HepG2 (cell line): ENCODE results near the gene ZNF48. TPM values are rescaled to one million over a fixed set of nuclear protein-coding genes. Genes with fewer than 3 reads are reported as not detected.
A peak's percentile ranks its signal among the peaks of the same experiment; 100 is the strongest.

Experiments used
- BHLHE40 ChIP-seq: IDR thresholded peaks from 2 replicates; pipeline ENCODE4 v1.6.1; 2011; ENCODE audit warnings: low read length, improper control_type of control experiment
- EZH2 ChIP-seq: conservative IDR thresholded peaks from 2 replicates; pipeline ENCODE4 v1.6.1; 2012; ENCODE audit warnings: mild to moderate bottlenecking, low read depth, low read length, moderate library complexity
- NCOA2 ChIP-seq: sonication (generic); formaldehyde crosslinking; IDR thresholded peaks from 2 replicates; pipeline ENCODE4 v1.8.0; 2022; ENCODE audit warnings: inconsistent platforms
- POGZ ChIP-seq: sonication (generic); formaldehyde crosslinking; IDR thresholded peaks from 2 replicates; pipeline ENCODE4 v1.4.0; 2020; ENCODE audit warnings: mild to moderate bottlenecking, missing genetic modification reagents
- ZNF24 ChIP-seq: fragments of 450-650 bp; IDR thresholded peaks from 2 replicates; pipeline ENCODE4 v1.6.1; 2017; ENCODE audit warnings: antibody characterized with exemption, mild to moderate bottlenecking
- ZNF530 ChIP-seq: sonication (generic); formaldehyde crosslinking; IDR thresholded peaks from 2 replicates; pipeline ENCODE4 v1.5.0; 2020; ENCODE audit warnings: low read depth, mild to moderate bottlenecking, missing genetic modification reagents
- polyA plus RNA-seq, 8 experiments: library from polyadenylated mRNA; depleted of rRNA in 3 of 8; stranded (reverse) in 7 of 8; unstranded in 1 of 8; fragments of >200 nt; fragmentation: Illumina TruSeq in 4 of 8; extraction: Trizol in 4 of 8; gene quantifications; 2 replicates each; pipeline versions ENCODE4 v1.2.1 to v1.2.3, GENCODE V29; 2011 to 2016; ENCODE audit warnings: low read depth in 4 of 8, missing spikeins in 1 of 8, mixed read lengths in 1 of 8; ENCODE audit not compliant: insufficient read depth in 1 of 8
- total RNA-seq, 5 experiments: library from RNA; depleted of rRNA; stranded (reverse); fragments of >200 nt; fragmentation: Illumina TruSeq; extraction: Trizol; gene quantifications; 2 replicates each; pipeline ENCODE4 v1.2.3, GENCODE V29; 2016; ENCODE audit warnings: low read depth in 1 of 5
- TF ChIP-seq, protein P1 (sequence below): sonication (generic); formaldehyde crosslinking; IDR thresholded peaks from 2 replicates; pipeline ENCODE4 v1.5.1; 2020; ENCODE audit warnings: missing genetic modification reagents, mild to moderate bottlenecking, borderline replicate concordance
- TF ChIP-seq, protein P2 (sequence below): sonication (generic); formaldehyde crosslinking; IDR thresholded peaks from 2 replicates; pipeline ENCODE4 v1.4.0; 2020; ENCODE audit warnings: missing genetic modification reagents, mild to moderate bottlenecking, borderline replicate concordance
- TF ChIP-seq, protein P3 (sequence below): sonication (generic); formaldehyde crosslinking; IDR thresholded peaks from 2 replicates; pipeline ENCODE4 v1.4.0; 2020; ENCODE audit warnings: missing genetic modification reagents, borderline replicate concordance
- TF ChIP-seq, protein P4 (sequence below): sonication (generic); formaldehyde crosslinking; IDR thresholded peaks from 2 replicates; pipeline ENCODE4 v1.5.1; 2020; ENCODE audit warnings: mild to moderate bottlenecking, missing genetic modification reagents, borderline replicate concordance
- TF ChIP-seq, protein P5 (sequence below): conservative IDR thresholded peaks from 2 replicates; pipeline ENCODE4 v1.6.1; 2018; ENCODE audit warnings: missing genetic modification reagents
- TF ChIP-seq, protein P6 (sequence below): sonication (generic); formaldehyde crosslinking; IDR thresholded peaks from 2 replicates; pipeline ENCODE4 v1.8.0; 2022; ENCODE audit warnings: missing genetic modification reagents, mild to moderate bottlenecking, inconsistent platforms, borderline replicate concordance

ZNF48 gene
- total and polyA plus RNA-seq, 2 of the 13 experiments (the other 11 are each of a cell fraction or from before 2014, with no cell fraction given) = 9.9 to 12.3 TPM

DNA sequence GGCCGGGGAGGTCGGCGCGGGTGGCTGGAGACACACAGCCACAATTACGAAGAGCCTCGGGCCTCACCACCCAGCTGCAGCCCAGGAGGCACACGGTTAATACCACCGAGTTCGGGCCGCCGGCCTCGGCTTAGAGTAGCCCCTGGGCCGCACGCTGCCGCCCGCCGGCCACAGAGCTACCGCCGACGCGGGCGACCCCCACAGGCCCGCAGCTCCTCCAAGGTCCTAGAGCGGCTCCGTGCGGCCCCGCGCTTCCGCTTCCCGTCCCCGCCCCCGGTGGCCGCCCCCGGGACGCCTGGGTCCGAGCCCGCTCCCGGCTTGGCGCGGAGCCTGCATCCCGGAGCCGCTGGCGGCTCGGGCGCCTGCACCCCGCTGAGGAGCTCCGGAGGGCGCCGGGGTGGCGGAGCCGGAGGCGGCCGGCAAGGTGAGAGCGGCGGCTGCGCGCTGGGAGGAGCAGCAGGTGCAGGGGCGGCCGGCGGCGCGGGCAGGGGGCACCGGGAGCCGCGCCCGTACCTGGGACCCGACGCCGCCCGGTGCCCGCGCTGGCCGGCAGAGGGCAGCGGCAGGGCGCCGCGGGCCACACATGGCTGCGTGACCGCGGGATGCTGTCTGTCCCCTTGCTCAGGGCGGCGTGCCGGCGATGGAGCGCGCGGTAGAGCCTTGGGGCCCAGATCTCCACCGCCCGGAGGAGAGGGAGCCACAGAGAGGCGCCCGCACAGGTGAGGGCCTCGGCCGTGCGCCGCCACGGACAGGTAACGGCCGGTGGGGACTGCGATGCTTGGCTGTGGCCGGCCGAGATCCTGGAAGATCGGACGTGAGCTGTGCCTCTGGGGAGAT lies at the start of gene ZNF48 (continued):
- TF ChIP-seq, protein P1, sequence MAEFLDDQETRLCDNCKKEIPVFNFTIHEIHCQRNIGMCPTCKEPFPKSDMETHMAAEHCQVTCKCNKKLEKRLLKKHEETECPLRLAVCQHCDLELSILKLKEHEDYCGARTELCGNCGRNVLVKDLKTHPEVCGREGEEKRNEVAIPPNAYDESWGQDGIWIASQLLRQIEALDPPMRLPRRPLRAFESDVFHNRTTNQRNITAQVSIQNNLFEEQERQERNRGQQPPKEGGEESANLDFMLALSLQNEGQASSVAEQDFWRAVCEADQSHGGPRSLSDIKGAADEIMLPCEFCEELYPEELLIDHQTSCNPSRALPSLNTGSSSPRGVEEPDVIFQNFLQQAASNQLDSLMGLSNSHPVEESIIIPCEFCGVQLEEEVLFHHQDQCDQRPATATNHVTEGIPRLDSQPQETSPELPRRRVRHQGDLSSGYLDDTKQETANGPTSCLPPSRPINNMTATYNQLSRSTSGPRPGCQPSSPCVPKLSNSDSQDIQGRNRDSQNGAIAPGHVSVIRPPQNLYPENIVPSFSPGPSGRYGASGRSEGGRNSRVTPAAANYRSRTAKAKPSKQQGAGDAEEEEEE (CRISPR knock-in tag) = no peak
- TF ChIP-seq ZNF530 (no peak), POGZ (CRISPR knock-in tag) (no peak; the same call in 1 of the 2 replicates), NCOA2 (CRISPR knock-in tag) (peak; percentile 27; the same call in 1 of the 2 replicates), EZH2 (no peak), ZNF24 (peak; percentile 16; the same call in 1 of the 2 replicates), BHLHE40 (peak; percentile 66)
- TF ChIP-seq, protein P2, sequence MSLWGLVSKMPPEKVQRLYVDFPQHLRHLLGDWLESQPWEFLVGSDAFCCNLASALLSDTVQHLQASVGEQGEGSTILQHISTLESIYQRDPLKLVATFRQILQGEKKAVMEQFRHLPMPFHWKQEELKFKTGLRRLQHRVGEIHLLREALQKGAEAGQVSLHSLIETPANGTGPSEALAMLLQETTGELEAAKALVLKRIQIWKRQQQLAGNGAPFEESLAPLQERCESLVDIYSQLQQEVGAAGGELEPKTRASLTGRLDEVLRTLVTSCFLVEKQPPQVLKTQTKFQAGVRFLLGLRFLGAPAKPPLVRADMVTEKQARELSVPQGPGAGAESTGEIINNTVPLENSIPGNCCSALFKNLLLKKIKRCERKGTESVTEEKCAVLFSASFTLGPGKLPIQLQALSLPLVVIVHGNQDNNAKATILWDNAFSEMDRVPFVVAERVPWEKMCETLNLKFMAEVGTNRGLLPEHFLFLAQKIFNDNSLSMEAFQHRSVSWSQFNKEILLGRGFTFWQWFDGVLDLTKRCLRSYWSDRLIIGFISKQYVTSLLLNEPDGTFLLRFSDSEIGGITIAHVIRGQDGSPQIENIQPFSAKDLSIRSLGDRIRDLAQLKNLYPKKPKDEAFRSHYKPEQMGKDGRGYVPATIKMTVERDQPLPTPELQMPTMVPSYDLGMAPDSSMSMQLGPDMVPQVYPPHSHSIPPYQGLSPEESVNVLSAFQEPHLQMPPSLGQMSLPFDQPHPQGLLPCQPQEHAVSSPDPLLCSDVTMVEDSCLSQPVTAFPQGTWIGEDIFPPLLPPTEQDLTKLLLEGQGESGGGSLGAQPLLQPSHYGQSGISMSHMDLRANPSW = no peak
- TF ChIP-seq, protein P3, sequence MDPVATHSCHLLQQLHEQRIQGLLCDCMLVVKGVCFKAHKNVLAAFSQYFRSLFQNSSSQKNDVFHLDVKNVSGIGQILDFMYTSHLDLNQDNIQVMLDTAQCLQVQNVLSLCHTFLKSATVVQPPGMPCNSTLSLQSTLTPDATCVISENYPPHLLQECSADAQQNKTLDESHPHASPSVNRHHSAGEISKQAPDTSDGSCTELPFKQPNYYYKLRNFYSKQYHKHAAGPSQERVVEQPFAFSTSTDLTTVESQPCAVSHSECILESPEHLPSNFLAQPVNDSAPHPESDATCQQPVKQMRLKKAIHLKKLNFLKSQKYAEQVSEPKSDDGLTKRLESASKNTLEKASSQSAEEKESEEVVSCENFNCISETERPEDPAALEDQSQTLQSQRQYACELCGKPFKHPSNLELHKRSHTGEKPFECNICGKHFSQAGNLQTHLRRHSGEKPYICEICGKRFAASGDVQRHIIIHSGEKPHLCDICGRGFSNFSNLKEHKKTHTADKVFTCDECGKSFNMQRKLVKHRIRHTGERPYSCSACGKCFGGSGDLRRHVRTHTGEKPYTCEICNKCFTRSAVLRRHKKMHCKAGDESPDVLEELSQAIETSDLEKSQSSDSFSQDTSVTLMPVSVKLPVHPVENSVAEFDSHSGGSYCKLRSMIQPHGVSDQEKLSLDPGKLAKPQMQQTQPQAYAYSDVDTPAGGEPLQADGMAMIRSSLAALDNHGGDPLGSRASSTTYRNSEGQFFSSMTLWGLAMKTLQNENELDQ (CRISPR knock-in tag) = no peak
- TF ChIP-seq, protein P4, sequence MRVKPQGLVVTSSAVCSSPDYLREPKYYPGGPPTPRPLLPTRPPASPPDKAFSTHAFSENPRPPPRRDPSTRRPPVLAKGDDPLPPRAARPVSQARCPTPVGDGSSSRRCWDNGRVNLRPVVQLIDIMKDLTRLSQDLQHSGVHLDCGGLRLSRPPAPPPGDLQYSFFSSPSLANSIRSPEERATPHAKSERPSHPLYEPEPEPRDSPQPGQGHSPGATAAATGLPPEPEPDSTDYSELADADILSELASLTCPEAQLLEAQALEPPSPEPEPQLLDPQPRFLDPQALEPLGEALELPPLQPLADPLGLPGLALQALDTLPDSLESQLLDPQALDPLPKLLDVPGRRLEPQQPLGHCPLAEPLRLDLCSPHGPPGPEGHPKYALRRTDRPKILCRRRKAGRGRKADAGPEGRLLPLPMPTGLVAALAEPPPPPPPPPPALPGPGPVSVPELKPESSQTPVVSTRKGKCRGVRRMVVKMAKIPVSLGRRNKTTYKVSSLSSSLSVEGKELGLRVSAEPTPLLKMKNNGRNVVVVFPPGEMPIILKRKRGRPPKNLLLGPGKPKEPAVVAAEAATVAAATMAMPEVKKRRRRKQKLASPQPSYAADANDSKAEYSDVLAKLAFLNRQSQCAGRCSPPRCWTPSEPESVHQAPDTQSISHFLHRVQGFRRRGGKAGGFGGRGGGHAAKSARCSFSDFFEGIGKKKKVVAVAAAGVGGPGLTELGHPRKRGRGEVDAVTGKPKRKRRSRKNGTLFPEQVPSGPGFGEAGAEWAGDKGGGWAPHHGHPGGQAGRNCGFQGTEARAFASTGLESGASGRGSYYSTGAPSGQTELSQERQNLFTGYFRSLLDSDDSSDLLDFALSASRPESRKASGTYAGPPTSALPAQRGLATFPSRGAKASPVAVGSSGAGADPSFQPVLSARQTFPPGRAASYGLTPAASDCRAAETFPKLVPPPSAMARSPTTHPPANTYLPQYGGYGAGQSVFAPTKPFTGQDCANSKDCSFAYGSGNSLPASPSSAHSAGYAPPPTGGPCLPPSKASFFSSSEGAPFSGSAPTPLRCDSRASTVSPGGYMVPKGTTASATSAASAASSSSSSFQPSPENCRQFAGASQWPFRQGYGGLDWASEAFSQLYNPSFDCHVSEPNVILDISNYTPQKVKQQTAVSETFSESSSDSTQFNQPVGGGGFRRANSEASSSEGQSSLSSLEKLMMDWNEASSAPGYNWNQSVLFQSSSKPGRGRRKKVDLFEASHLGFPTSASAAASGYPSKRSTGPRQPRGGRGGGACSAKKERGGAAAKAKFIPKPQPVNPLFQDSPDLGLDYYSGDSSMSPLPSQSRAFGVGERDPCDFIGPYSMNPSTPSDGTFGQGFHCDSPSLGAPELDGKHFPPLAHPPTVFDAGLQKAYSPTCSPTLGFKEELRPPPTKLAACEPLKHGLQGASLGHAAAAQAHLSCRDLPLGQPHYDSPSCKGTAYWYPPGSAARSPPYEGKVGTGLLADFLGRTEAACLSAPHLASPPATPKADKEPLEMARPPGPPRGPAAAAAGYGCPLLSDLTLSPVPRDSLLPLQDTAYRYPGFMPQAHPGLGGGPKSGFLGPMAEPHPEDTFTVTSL (CRISPR knock-in tag) = no peak
- TF ChIP-seq, protein P5, sequence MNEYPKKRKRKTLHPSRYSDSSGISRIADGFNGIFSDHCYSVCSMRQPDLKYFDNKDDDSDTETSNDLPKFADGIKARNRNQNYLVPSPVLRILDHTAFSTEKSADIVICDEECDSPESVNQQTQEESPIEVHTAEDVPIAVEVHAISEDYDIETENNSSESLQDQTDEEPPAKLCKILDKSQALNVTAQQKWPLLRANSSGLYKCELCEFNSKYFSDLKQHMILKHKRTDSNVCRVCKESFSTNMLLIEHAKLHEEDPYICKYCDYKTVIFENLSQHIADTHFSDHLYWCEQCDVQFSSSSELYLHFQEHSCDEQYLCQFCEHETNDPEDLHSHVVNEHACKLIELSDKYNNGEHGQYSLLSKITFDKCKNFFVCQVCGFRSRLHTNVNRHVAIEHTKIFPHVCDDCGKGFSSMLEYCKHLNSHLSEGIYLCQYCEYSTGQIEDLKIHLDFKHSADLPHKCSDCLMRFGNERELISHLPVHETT (CRISPR knock-in tag) = peak; percentile 97
- TF ChIP-seq, protein P6, sequence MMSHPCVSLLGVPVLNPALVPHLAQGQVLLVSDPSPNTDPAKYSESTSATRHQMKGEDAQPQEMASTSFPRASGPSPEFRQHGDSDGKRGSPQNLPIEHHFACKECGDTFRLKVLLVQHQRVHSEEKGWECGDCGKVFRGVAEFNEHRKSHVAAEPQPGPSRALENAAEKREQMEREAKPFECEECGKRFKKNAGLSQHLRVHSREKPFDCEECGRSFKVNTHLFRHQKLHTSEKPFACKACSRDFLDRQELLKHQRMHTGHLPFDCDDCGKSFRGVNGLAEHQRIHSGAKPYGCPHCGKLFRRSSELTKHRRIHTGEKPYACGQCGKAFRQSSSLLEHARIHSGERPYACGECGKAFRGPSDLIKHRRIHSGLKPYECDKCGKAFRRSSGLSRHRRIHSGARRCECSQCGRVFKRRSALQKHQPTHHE = no peak; the same call in 1 of the 2 replicates
